ENCODE measurements around the gene MRLN. TPM values are rescaled to one million over a fixed set of nuclear protein-coding genes. Genes with fewer than 3 reads are reported as not detected.
"Not testable (repeated sequence)": the region's sequence is repeated elsewhere in the genome, so short reads cannot be mapped to it uniquely, and the experiment has no call there.

Gene MRLN
- total RNA-seq, 1 donor from 2014 or later: not detected

DNA sequence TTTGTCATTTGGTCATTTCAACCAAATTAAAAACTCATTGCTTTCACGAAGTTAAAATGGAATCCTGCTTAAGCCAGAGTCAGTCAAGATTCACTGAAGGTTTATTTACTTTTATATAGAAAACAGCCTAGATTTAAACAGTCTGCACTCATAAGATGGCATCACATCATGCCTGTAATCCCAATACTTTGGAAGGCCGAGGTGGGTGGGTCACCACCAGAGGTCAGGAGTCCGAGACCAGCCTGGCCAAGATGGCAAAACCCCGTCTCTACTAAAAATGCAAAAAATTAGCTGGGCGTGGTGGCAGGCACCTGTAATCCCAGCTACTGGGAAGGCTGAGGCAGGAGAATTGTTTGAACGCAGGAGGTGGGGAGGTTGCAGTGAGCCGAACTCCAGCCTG is 33.8 kb upstream of the MRLN start:
- H3K27ac Mint-ChIP-seq; H3K9me3 Mint-ChIP-seq; H3K27me3 Mint-ChIP-seq (ENCODE audit: low read depth); H3K4me1 Mint-ChIP-seq; DNase-seq (ENCODE audit: low spot score in 2 of 2, unreplicated experiment in 2 of 2); H3K4me3 Mint-ChIP-seq; H3K36me3 Mint-ChIP-seq: not testable (repeated sequence)

DNA sequence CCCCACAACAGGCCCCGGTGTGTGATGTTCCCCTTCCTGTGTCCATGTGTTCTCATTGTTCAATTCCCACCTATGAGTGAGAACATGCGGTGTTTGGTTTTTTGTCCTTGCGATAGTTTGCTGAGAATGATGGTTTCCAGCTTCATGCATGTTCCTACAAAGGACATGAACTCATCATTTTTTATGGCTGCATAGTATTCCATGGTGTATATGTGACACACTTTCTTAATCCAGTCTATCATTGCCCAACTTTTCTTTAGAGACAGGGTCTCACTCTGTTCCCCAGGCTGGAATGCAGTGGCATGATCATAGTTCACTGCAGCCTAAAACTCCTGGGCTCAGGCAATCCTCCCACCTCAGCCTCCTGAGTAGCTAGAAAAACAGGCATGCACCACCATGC is 32.2 kb upstream of the MRLN start:
- not testable (repeated sequence) for H3K36me3 Mint-ChIP-seq; H3K27me3 Mint-ChIP-seq (ENCODE audit: low read depth); H3K9me3 Mint-ChIP-seq; H3K27ac Mint-ChIP-seq; H3K4me1 Mint-ChIP-seq; H3K4me3 Mint-ChIP-seq; DNase-seq (ENCODE audit: low spot score in 2 of 2, unreplicated experiment in 2 of 2)

DNA sequence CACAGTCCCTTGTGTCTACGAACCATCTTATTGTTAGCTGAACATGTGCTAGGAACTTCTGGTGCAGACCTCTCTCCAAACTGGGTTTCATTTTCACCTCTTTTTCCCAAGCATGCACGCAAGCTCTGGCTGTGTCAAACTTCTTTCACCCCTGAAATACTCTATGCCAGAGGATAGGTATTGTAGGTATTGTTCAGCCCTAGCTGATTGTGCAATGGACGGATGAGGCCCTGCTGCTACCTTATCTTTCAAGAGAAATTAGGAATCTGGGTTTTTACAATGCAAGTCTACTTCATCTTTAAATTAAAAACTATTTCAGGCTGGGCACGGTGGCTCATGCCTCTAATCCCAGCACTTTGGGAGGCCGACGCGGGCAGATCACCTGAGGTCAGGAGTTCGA is 28.3 kb upstream of the MRLN start:
- no peak overlapping the region for H3K27ac Mint-ChIP-seq
- H3K4me1 Mint-ChIP-seq: peaks cover 8% of the 10 kb centered on the region
- H3K27me3 Mint-ChIP-seq (ENCODE audit: low read depth): no peaks in the 10 kb centered on the region
- DNase-seq (ENCODE audit: low spot score in 2 of 2, unreplicated experiment in 2 of 2): no peak
- H3K9me3 Mint-ChIP-seq: peaks cover 15% of the 10 kb centered on the region
- H3K36me3 Mint-ChIP-seq: peaks cover 10% of the 10 kb centered on the region
- TF ChIP-seq, protein P1, sequence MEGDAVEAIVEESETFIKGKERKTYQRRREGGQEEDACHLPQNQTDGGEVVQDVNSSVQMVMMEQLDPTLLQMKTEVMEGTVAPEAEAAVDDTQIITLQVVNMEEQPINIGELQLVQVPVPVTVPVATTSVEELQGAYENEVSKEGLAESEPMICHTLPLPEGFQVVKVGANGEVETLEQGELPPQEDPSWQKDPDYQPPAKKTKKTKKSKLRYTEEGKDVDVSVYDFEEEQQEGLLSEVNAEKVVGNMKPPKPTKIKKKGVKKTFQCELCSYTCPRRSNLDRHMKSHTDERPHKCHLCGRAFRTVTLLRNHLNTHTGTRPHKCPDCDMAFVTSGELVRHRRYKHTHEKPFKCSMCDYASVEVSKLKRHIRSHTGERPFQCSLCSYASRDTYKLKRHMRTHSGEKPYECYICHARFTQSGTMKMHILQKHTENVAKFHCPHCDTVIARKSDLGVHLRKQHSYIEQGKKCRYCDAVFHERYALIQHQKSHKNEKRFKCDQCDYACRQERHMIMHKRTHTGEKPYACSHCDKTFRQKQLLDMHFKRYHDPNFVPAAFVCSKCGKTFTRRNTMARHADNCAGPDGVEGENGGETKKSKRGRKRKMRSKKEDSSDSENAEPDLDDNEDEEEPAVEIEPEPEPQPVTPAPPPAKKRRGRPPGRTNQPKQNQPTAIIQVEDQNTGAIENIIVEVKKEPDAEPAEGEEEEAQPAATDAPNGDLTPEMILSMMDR (IDR thresholded peaks at IDR 0.05; ENCODE audit: unreplicated experiment): no peak
- no peak overlapping the region for H3K4me3 Mint-ChIP-seq

DNA sequence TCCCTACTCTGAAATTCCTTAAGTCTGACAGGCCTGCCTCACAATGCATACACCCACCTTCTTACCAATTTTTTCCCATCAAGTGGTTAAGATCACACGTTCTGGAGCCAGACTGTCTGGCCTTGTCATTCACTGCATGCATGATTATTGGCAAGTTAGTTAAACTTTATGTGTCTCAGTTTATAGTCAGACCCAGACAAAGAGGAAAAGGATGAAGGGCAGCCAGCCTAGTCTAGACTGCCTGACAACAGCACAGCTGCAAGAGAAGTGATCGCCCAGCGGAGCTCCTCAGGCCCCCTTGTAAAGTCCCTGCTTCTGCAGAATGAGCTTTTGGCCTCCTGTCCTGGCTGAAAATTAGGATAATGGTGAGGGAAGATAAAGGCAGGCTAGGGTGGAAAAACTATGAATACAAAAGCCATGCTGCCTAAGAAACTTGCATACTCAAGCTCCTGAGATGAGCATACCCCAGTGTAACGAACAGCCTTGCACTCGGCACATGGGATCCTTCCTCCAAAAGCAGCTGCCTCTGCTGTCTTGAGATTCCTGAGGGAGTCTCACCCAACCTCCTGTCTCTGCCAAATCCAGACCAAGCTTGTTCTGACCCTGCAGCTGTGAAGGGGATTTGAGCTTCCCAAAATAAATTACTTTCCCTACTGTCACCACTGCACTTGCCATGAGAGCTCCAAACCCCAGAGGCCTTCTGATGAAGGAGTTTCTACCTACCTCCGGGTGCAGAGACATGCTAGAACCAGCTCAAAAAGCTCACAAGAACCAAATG is 26.7 kb upstream of the MRLN start:
- H3K4me3 Mint-ChIP-seq: no peak overlapping the region
- no peak for DNase-seq (ENCODE audit: low spot score in 2 of 2, unreplicated experiment in 2 of 2)
- H3K27me3 Mint-ChIP-seq (ENCODE audit: low read depth): no peaks in the 10 kb centered on the region
- H3K27ac Mint-ChIP-seq: peak overlapping the region; percentile 61
- peaks cover 4% of the 10 kb centered on the region for H3K4me1 Mint-ChIP-seq
- H3K9me3 Mint-ChIP-seq: peaks cover 28% of the 10 kb centered on the region
- TF ChIP-seq, protein P1 (IDR thresholded peaks at IDR 0.05; ENCODE audit: unreplicated experiment): no peak
- peaks cover 14% of the 10 kb centered on the region for H3K36me3 Mint-ChIP-seq

DNA sequence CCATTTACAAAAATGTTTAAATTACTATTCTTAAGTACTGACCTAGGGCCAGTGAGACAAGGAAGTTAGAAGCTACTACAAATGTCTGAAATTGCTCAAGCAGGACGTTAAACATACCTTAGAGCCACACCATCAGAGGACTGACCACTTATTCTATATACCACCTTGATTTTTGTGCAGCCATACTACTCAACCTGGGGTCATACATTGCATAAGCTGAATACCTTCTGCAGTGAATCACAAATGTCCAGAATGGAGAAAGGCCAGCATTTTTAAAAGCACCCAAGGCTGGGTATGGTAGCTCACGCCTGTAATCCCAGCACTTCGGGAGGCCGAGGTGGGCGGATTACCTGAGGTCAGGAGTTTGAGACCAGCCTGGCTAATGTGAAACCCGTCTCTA is 21.2 kb upstream of the MRLN start:
- TF ChIP-seq, protein P1 (IDR thresholded peaks at IDR 0.05; ENCODE audit: unreplicated experiment): no peak
- no peak for DNase-seq (ENCODE audit: low spot score in 2 of 2, unreplicated experiment in 2 of 2)
- H3K36me3 Mint-ChIP-seq: peaks cover 16% of the 10 kb centered on the region
- no peaks in the 10 kb centered on the region for H3K27me3 Mint-ChIP-seq (ENCODE audit: low read depth)
- no peak overlapping the region for H3K27ac Mint-ChIP-seq
- H3K4me1 Mint-ChIP-seq: no peaks in the 10 kb centered on the region
- peaks cover 62% of the 10 kb centered on the region for H3K9me3 Mint-ChIP-seq
- H3K4me3 Mint-ChIP-seq: no peak overlapping the region

DNA sequence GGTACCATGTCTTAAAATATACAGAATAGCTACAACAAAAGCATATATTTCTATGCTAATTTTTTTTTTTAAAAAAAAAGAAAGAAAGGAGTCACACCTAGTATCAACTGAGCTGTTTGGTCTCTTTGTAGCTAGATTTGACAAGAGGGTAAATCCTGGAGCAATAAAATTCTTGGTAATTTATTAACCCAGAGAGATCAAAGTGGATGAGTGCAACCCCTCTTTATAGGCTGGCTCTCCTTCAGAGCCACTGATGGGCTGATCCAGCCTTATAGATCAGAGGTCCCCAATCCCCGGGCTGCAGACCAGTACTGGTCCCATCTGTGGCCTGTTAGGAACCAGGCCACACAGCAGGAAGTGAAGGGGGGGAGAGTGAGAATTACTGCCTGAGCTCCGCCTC is 19.8 kb upstream of the MRLN start:
- Mint-ChIP-seq H3K4me3 (no peak overlapping the region), H3K4me1 (no peaks in the 10 kb centered on the region), H3K27me3 (ENCODE audit: low read depth) (no peaks in the 10 kb centered on the region), H3K36me3 (peaks cover 13% of the 10 kb centered on the region), H3K27ac (no peak overlapping the region), H3K9me3 (peaks cover 57% of the 10 kb centered on the region)
- TF ChIP-seq, protein P1 (IDR thresholded peaks at IDR 0.05; ENCODE audit: unreplicated experiment): no peak
- no peak for DNase-seq (ENCODE audit: low spot score in 2 of 2, unreplicated experiment in 2 of 2)
